ENCODE results near the gene PCSK1N.
"Not testable (repeated sequence)": the region's sequence is repeated elsewhere in the genome, so short reads cannot be mapped to it uniquely, and the experiment has no call there.

The PCSK1N gene, protein sequence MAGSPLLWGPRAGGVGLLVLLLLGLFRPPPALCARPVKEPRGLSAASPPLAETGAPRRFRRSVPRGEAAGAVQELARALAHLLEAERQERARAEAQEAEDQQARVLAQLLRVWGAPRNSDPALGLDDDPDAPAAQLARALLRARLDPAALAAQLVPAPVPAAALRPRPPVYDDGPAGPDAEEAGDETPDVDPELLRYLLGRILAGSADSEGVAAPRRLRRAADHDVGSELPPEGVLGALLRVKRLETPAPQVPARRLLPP

DNA sequence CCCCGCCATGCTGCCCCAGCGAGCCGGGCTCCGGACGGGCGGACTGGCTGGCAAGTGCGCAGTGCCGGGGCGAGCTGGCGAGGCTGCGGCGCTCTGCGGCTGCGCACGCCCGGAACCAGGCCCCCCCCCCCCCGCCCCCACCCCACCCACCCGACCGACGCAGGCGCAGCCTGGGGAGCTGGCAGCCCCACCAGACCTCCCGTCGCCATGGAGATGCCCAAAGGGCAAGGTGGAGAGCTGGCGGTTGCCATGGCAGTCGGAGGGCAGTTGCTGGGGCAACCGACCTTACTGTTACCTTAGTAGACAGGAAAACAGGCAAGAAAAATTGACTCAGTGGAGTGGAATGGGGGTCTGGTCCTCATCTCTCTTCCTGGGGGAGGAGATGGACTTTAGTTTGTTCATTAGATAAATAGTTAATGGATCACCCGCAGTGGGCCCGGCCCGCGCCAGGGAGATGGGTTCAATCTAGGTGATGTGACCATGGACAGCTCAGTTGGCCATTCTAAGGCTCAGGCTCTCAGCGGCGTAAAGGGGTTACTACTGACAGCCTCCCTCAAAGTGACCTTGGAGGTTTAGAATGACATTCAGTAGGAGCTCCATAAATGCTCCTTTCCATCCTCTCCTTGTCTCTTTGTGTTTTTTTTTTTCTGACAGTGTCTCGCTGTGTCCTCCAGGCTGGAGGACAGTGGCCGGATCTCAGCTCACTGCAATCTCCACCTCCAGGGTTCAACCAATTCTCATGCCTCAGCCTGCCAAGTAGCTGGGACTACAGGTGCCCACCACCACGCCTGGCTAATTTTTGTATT is at the start of gene PCSK1N:
PCSK1N (minus strand) TSS at position 87 of the 806 bp plus-strand sequence; CDS start at position 9, 78 bp downstream.
- no peak for DNase-seq

DNA sequence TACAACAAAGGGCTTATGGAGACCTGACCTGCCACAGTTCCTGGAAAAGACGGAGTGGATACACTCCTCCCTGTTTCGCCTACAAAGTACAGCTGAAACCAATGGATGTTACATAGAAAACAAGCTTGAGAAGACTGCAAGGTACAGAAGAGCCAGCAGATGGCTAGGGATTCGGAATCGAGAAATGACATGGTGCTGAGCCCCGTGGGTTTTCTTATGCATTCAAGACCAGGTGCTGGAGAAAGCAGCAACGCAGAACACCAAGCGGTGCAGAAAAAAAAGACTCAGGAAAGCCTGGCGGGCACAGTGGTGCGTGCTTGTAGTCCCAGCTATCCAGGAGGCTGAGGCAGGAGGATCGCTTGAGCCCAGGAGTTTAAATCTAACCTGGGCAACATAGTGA is 48.3 kb upstream of the PCSK1N start:
- no peak for DNase-seq

GRCh38 chrX:48876944-48877343 is 41.5 kb upstream of the PCSK1N start:
- not testable (repeated sequence) for DNase-seq

- not testable (repeated sequence) for DNase-seq
Measured at GRCh38 chrX:48872017-48872416, 36.6 kb upstream of the PCSK1N start.

- DNase-seq = no peak
Measured at GRCh38 chrX:48864210-48864609, 28.8 kb upstream of the PCSK1N start.

DNA sequence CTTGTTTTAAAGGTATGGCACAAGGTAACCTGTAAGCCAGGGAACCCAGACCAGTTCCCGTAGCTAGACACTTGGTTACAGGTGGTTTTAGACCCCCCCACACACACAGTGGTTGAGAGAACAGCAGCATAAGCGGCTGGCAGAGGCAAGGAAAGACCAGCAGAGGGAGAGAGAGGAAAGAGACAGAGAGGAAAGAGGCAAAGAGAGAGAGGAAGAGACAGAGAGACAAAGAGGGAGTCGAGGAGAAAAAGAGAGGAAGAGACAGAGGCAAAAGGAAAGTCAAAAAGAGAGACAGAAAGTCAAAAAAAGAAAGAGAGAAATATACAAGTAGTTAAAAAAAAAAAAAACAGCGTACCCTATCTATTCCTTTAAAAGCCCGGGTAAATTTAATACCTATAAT is 19.5 kb upstream of the PCSK1N start:
- DNase-seq = peak in 1 of 2 experiments; percentile 1

DNA sequence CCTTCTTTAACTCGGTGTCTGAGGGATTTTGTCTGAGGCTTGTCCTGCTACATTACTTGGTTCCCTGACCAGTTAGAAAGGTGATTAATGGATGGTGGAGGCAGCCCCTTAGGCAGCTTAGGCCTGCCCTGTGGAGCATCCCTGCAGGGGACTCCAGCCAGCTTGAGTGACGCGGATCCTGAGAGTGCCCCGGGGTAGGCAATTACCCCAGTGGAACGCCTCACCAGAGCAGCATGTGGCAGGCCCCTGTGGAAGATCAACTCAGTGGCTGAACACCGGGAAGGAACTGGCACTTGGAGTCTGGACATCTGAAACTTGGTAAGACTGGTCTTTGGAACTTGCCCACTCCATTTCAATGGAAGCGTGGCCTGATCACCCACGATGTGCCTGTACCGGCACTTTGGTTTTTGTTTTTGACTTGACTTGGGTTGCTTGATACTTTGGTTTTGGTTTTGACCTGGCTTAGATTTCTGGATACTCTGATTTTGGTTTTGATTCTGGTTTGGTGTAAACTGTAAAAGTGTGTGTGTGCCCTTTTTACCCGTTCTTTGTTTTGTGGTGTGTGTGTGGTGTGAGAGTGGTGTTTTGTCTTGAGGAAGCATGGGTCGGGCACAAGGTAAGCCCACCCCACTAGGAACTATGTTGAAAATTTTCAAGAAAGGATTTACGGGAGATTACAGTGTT is 18.9 kb upstream of the PCSK1N start:
- not testable (repeated sequence) for DNase-seq

GRCh38 chrX:48853494-48853893 is 18.1 kb upstream of the PCSK1N start:
- not testable (repeated sequence) for DNase-seq

GRCh38 chrX:48852857-48853256 is 17.4 kb upstream of the PCSK1N start:
- DNase-seq = no peak

DNA sequence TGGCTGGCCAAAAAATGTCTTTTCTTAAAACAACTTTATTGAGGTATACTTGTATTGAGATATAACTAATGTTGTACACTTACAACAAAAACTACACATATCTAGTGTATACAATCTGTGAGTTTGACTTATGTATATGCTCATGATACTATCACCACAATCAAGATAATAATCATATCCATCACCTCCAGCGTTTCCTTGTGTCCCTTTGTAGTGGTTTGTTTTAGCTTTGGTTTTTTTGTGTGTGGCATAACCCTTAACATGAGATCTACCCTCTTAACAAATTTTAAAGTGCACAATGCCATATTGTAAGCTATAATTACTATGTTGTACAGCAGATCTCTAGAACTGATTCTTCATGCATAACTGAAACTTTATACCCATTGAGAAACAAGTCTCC is 13.4 kb upstream of the PCSK1N start:
- no peak for DNase-seq

- DNase-seq = no peak
Measured at GRCh38 chrX:48839686-48840085, 4.3 kb upstream of the PCSK1N start.

DNA sequence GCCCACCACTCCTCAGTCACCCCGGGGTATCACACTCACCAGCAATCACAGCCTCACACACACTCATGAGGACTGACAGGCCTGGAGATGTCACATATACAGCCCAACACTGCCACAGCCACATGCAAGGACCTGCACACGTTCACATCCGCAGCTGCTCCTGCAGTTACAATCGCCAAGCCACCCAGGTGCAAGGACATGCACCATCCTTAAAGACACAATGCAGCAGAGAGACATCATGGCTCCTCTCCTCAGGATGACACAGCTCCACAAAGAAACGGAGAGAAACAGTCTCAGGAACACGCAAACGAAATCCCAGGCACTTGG is 1.1 kb downstream of the PCSK1N start:
- DNase-seq = no peak

DNA sequence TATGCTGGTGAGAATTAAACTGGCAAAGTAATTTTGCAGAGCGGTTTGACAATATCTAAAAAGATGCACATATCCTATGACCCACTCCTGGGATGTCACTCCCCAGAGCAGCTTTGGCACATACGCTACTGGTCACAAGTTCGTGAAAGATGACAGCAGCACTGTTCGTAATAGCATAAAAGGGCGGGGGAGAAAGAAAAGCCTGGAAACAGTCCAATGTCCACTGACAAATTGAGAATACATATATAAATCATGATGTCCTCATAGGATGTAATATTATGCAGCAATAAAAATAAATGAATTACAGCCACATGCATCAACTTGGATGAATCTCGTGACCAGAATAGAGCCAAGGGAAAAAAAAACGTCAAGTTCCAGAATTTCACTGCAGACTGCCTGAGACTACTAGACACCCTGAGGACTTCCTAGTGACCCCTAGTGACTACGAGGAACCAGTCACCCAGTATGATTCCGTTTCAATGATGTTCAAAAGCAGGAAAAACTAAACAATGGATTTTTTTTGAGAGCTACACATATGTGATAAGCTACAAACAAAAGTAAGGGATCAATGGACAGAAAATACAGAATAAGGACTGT is 1.8 kb downstream of the PCSK1N start:
- no peak for DNase-seq

DNA sequence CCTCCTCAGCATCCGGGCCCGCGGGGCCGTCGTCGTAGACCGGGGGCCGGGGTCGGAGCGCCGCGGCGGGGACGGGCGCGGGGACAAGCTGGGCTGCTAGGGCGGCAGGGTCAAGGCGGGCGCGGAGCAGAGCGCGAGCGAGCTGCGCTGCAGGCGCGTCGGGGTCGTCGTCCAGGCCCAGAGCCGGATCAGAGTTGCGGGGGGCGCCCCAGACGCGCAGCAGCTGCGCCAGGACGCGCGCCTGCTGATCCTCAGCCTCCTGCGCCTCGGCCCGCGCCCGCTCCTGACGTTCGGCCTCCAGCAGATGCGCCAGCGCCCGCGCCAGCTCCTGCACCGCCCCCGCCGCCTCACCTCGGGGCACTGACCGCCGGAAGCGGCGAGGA is 3.5 kb downstream of the PCSK1N start:
- no peak for DNase-seq

DNA sequence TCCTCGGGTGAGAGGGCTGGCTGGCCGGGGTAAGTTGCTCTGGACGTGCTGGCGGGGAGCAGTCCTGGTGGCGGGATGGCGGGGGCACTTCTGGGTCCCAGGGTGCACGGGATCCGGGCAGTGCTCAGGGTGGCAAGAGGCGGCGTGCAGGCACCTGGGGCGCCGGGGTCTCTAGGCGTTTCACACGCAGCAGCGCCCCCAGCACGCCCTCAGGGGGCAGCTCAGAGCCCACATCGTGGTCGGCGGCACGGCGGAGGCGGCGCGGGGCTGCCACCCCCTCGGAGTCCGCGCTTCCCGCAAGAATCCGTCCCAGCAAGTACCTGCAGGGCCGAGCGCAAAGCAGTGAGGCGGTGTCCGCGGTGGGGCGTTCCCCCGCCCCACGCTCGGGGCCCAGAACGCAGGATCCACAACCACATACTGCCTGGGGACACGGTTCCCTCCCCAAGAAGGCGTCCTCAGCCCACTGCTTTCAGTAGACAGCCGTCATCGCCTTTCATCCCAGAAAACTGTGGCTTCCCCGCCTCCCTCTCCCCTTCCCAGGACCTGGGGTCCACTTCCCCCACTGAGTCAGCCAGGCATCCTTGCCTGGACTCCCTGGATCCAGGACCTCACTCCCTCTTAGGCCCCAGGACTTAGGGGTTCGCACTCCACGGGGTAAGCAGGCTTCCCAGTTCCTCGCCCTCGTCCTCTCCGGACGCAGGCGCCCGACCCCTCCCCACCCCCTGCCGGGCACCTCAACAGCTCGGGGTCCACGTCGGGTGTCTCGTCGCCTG is 4.1 kb downstream of the PCSK1N start:
- DNase-seq = no peak

GRCh38 chrX:48829016-48829735 is 6.2 kb downstream of the PCSK1N start:
- DNase-seq = no peak

DNA sequence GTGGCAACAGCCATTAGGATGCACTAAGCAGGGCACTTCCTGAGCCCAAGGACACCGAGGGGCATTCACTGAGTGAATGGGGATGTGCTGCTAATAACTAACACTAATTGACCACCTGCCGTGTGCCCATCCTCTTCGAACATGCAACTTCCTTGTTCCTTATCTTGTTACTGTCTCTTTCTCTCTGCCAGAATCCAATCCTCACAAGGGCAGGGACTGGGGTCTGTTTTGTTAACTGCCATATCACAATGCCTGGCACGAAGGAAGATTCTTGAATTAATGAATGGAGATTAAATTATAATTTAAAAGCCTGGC is 7.8 kb downstream of the PCSK1N start:
- no peak for DNase-seq

DNA sequence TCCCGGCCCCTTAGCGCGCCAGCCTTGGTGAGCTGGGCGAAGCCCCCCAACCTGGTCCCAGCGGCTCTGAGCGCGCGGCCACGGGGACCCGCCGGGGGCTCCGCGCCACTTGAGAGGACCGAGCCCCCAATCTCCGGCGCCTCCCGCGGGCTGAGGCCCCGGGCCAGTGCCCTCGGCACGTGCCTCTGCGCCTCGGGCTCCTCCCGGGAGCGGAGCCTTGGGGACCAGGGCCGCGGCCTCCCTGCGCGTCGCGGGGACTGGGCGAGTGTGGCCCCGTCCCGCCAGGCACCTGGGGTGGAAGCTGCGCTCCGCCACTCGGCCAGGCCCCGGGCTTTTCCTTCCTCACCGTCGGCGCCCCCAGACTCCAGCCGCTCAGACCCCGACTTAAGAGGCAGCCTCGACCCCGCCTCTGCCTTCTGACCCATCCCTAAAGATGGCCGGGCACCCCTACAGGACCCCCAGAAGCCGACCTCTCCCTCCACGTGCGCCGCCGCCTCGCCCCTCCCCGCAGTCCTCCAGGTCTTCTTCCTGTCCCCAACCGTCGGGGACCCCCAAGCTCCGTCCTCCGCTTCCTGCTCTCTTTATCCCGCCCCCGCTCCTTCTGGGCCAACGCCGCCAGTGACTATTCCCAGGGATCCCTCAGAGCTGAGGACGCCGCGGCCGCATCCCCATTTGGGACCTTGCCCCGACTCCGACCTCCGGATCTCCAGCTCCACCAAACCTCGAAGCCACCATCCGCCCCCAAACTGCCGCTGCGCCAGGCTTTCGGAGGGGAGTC is 8.3 kb downstream of the PCSK1N start:
- no peak for DNase-seq

- DNase-seq = no peak
Measured at GRCh38 chrX:48826135-48826875, 9.1 kb downstream of the PCSK1N start, which contains the start of gene ERAS. ERAS (plus strand) TSS chrX:48826513; CDS start chrX:48829124, 2,611 bp downstream.

GRCh38 chrX:48824066-48824465 is 11.3 kb downstream of the PCSK1N start:
- no peak for DNase-seq

DNA sequence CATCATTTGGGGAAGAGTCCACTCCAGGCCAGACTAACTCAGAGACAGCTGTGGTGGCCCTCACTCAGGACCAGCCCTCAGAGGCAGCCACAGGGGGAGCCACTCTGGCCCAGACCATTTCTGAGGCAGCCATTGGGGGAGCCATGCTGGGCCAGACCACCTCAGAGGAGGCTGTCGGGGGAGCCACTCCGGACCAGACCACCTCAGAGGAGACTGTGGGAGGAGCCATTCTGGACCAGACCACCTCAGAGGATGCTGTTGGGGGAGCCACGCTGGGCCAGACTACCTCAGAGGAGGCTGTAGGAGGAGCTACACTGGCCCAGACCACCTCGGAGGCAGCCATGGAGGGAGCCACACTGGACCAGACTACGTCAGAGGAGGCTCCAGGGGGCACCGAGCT is 12.4 kb downstream of the PCSK1N start:
- no peak for DNase-seq

Measured in AML-193 (cell line).